Measurements from ENCODE around the gene ZNF626. TPM values are rescaled to one million over a fixed set of nuclear protein-coding genes. Genes with fewer than 3 reads are reported as not detected.
"Not testable (repeated sequence)": the region's sequence is repeated elsewhere in the genome, so short reads cannot be mapped to it uniquely, and the experiment has no call there.

ZNF626 gene
- total RNA-seq: 10 to 100 TPM; 14.7 to 40.0 (median 21.0) TPM

- H3K4me1 ChIP-seq: peaks cover 0 to 3% of the 10 kb centered on the region in 2 donors
- peak within 1 kb of the TSS; percentile 90 to 91 for H3K27ac ChIP-seq
- no peaks in the 10 kb centered on the region for H3K36me3 ChIP-seq
- no peaks in the 10 kb centered on the region for H3K27me3 ChIP-seq
- H3K4me3 ChIP-seq: peak within 1 kb of the TSS; percentile 64 to 91 (median 77)
- no peak for TF ChIP-seq CTCF (IDR thresholded peaks at IDR 0.05)
- peak; percentile 62 to 90 (median 85) for TF ChIP-seq POLR2AphosphoS5 (IDR thresholded peaks at IDR 0.05)
- peak; percentile 79 for TF ChIP-seq POLR2A (IDR thresholded peaks at IDR 0.05)
- H3K9me3 ChIP-seq: peaks cover 0 to 8% of the 10 kb centered on the region in 2 donors
- intact Hi-C loops (cut with DNase I; ENCODE audit: low total_unique reads): loop anchor here (10.0 kb wide), 1 partner anchor 1846 kb away; no protein-coding TSS in a partner anchor
- peak; percentile 97 to 98 for DNase-seq (ENCODE audit: low spot score in 2 of 2)
These were observed at the start of gene ZNF626 for GRCh38 chr19:20661150-20661819. Gene ZNF626 (minus strand): TSS chr19:20661571. CDS start chr19:20661446, 125 bp downstream.

- no peaks in the 10 kb centered on the region for H3K36me3 ChIP-seq
- no peak overlapping the region for H3K4me3 ChIP-seq
- H3K27me3 ChIP-seq: no peaks in the 10 kb centered on the region
- no peaks in the 10 kb centered on the region for H3K4me1 ChIP-seq
- no peak overlapping the region for H3K27ac ChIP-seq
- DNase-seq (ENCODE audit: low spot score in 2 of 2): no peak
- intact Hi-C loops (cut with DNase I; ENCODE audit: low total_unique reads): loop anchor here (10.0 kb wide), 1 partner anchor 1854 kb away; no protein-coding TSS in a partner anchor
- H3K9me3 ChIP-seq: no peaks in the 10 kb centered on the region
- TF ChIP-seq POLR2A (IDR thresholded peaks at IDR 0.05) (no peak), CTCF (IDR thresholded peaks at IDR 0.05) (no peak), POLR2AphosphoS5 (IDR thresholded peaks at IDR 0.05) (no peak)
These were observed 7.9 kb upstream of the ZNF626 start for GRCh38 chr19:20669263-20669662.

GRCh38 chr19:20667281-20667680 lies 5.9 kb upstream of the ZNF626 start:
- intact Hi-C loops (cut with DNase I; ENCODE audit: low total_unique reads): loop anchor here (10.0 kb wide), 1 partner anchor 1852 kb away; no protein-coding TSS in a partner anchor
- no peak for DNase-seq (ENCODE audit: low spot score in 2 of 2)
- Histone ChIP-seq H3K4me3 (no peak overlapping the region), H3K27ac (no peak overlapping the region), H3K36me3 (no peaks in the 10 kb centered on the region), H3K4me1 (no peaks in the 10 kb centered on the region), H3K27me3 (no peaks in the 10 kb centered on the region), H3K9me3 (no peaks in the 10 kb centered on the region)
- no peak for TF ChIP-seq CTCF (IDR thresholded peaks at IDR 0.05)
- no peak for TF ChIP-seq POLR2A (IDR thresholded peaks at IDR 0.05)
- no peak for TF ChIP-seq POLR2AphosphoS5 (IDR thresholded peaks at IDR 0.05)

GRCh38 chr19:20664901-20665781 lies 3.8 kb upstream of the ZNF626 start:
- Histone ChIP-seq H3K4me1 (no peaks in the 10 kb centered on the region), H3K27me3 (no peaks in the 10 kb centered on the region), H3K4me3 (peak overlapping the region in 2 of 3 donors; percentile 3 to 52), H3K9me3 (no peaks in the 10 kb centered on the region), H3K36me3 (no peaks in the 10 kb centered on the region), H3K27ac (peak overlapping the region; percentile 40 to 73)
- intact Hi-C loops (cut with DNase I; ENCODE audit: low total_unique reads): loop anchor here (10.0 kb wide), 1 partner anchor 1850 kb away; no protein-coding TSS in a partner anchor
- no peak for TF ChIP-seq POLR2A (IDR thresholded peaks at IDR 0.05)
- no peak for TF ChIP-seq CTCF (IDR thresholded peaks at IDR 0.05)
- no peak for TF ChIP-seq POLR2AphosphoS5 (IDR thresholded peaks at IDR 0.05)
- DNase-seq (ENCODE audit: low spot score in 2 of 2): no peak

- not testable (repeated sequence) for H3K27me3 ChIP-seq; H3K4me1 ChIP-seq; DNase-seq (ENCODE audit: low spot score in 2 of 2); H3K4me3 ChIP-seq; H3K36me3 ChIP-seq; H3K9me3 ChIP-seq
- H3K27ac ChIP-seq: peak overlapping the region; percentile 15 to 73
- intact Hi-C loops (cut with DNase I; ENCODE audit: low total_unique reads): loop anchor here (10.0 kb wide), 1 partner anchor 1850 kb away; no protein-coding TSS in a partner anchor
These were observed 3.1 kb upstream of the ZNF626 start for GRCh38 chr19:20664475-20664874.

All from breast epithelium (tissue), 4 donors.